Endothelial cell of umbilical vein (primary cell): Measurements from ENCODE around the gene TOM1L1.

Experiments
- CTCF ChIP-seq, 2 donors: IDR thresholded peaks; 1 replicate in 1 of 2; 2 replicates in 1 of 2; pipeline ENCODE4 v1.5.1; 2011; ENCODE audit warnings: low read length in 2 of 2, mild to moderate bottlenecking in 2 of 2, moderate library complexity in 2 of 2, control low read depth in 1 of 2, inconsistent platforms in 1 of 2, low read depth in 1 of 2; ENCODE audit not compliant: insufficient read depth in 1 of 2; ENCODE audit errors: extremely low read depth in 1 of 2
- POLR2A ChIP-seq: IDR thresholded peaks from 2 replicates; pipeline ENCODE4 v1.6.1; 2012; ENCODE audit warnings: low read depth, mild to moderate bottlenecking, control low read depth, low read length

GRCh38 chr17:54902017-54902416 is 1.4 kb downstream of the TOM1L1 start:
- TF ChIP-seq POLR2A, result no peak
- no peak for TF ChIP-seq CTCF (IDR thresholded peaks at IDR 0.05; ENCODE audit: extremely low read depth in 1 of 2, insufficient read depth in 1 of 2, low read depth in 1 of 2, low read length in 2 of 2)
